ENCODE measurements around the gene SNX13. TPM values are rescaled to one million over a fixed set of nuclear protein-coding genes. Genes with fewer than 3 reads are reported as not detected.

Gene SNX13
- total RNA-seq, result 10 to 100 TPM; 49.4 to 51.4 TPM
- polyA plus RNA-seq (ENCODE audit: insufficient read length in 6 of 6), result 10 to 100 TPM; 36.1 to 46.0 (median 39.9) TPM
- long read RNA-seq, donor 1, full-length matches to known transcripts, result 4 of 17 reads
- long read RNA-seq, donor 1, partial matches to known transcripts, result 13 of 17 reads
- long read RNA-seq, donor 1, other reads (novel, unspliced or antisense), result 0 of 17 reads
- long read RNA-seq, donor 2, full-length matches to known transcripts, result 3 of 3 reads
- long read RNA-seq, donor 2, partial matches to known transcripts, result 0 of 3 reads
- long read RNA-seq, donor 2, other reads (novel, unspliced or antisense), result 0 of 3 reads
- long read RNA-seq, donor 3, full-length matches to known transcripts, result 4 of 4 reads
- long read RNA-seq, donor 3, partial matches to known transcripts, result 0 of 4 reads
- long read RNA-seq, donor 3, other reads (novel, unspliced or antisense), result 0 of 4 reads
- long read RNA-seq, donor 4, full-length matches to known transcripts, result 4 of 15 reads
- long read RNA-seq, donor 4, partial matches to known transcripts, result 11 of 15 reads
- long read RNA-seq, donor 4, other reads (novel, unspliced or antisense), result 0 of 15 reads
- long read RNA-seq, donor 5, full-length matches to known transcripts, result 1 of 9 reads
- long read RNA-seq, donor 5, partial matches to known transcripts, result 8 of 9 reads
- long read RNA-seq, donor 5, other reads (novel, unspliced or antisense), result 0 of 9 reads
- long read RNA-seq, donor 6, full-length matches to known transcripts, result 1 of 9 reads
- long read RNA-seq, donor 6, partial matches to known transcripts, result 8 of 9 reads
- long read RNA-seq, donor 6, other reads (novel, unspliced or antisense), result 0 of 9 reads
- long read RNA-seq, donor 7, full-length matches to known transcripts, result 4 of 4 reads
- long read RNA-seq, donor 7, partial matches to known transcripts, result 0 of 4 reads
- long read RNA-seq, donor 7, other reads (novel, unspliced or antisense), result 0 of 4 reads
- long read RNA-seq, donor 8, full-length matches to known transcripts, result 6 of 6 reads
- long read RNA-seq, donor 8, partial matches to known transcripts, result 0 of 6 reads
- long read RNA-seq, donor 8, other reads (novel, unspliced or antisense), result 0 of 6 reads
- long read RNA-seq, donor 9, result 0 reads
- long read RNA-seq, donor 10, full-length matches to known transcripts, result 2 of 7 reads
- long read RNA-seq, donor 10, partial matches to known transcripts, result 4 of 7 reads
- long read RNA-seq, donor 10, other reads (novel, unspliced or antisense), result 1 of 7 reads
- long read RNA-seq, donor 11, full-length matches to known transcripts, result 10 of 23 reads
- long read RNA-seq, donor 11, partial matches to known transcripts, result 13 of 23 reads
- long read RNA-seq, donor 11, other reads (novel, unspliced or antisense), result 0 of 23 reads
- long read RNA-seq, donor 12, full-length matches to known transcripts, result 2 of 10 reads
- long read RNA-seq, donor 12, partial matches to known transcripts, result 8 of 10 reads
- long read RNA-seq, donor 12, other reads (novel, unspliced or antisense), result 0 of 10 reads

- peak within 1 kb of the TSS; percentile 65 to 88 for H3K4me3 ChIP-seq
- peaks cover 3 to 44% of the 10 kb centered on the region in 2 donors for H3K4me1 ChIP-seq
- TF ChIP-seq, protein P1, sequence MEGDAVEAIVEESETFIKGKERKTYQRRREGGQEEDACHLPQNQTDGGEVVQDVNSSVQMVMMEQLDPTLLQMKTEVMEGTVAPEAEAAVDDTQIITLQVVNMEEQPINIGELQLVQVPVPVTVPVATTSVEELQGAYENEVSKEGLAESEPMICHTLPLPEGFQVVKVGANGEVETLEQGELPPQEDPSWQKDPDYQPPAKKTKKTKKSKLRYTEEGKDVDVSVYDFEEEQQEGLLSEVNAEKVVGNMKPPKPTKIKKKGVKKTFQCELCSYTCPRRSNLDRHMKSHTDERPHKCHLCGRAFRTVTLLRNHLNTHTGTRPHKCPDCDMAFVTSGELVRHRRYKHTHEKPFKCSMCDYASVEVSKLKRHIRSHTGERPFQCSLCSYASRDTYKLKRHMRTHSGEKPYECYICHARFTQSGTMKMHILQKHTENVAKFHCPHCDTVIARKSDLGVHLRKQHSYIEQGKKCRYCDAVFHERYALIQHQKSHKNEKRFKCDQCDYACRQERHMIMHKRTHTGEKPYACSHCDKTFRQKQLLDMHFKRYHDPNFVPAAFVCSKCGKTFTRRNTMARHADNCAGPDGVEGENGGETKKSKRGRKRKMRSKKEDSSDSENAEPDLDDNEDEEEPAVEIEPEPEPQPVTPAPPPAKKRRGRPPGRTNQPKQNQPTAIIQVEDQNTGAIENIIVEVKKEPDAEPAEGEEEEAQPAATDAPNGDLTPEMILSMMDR (IDR thresholded peaks at IDR 0.05), result no peak
- peak; percentile 96 for ATAC-seq
- peak; percentile 87 to 98 (median 94) for DNase-seq
- H3K27me3 ChIP-seq, result no peaks in the 10 kb centered on the region
- H3K9me3 ChIP-seq, result no peaks in the 10 kb centered on the region
- intact Hi-C loops (cut with DNase I), result no loop called here
- peak within 1 kb of the TSS; percentile 92 to 95 for H3K27ac ChIP-seq
- no peaks in the 10 kb centered on the region for H3K36me3 ChIP-seq
Measured at GRCh38 chr7:17940302-17940883, at the start of gene SNX13. TSS of gene SNX13 (minus strand) at chr7:17940494. CDS start at chr7:17940295, 199 bp downstream.

- no peaks in the 10 kb centered on the region for H3K27me3 ChIP-seq
- DNase-seq, result no peak
- no peak overlapping the region for H3K4me3 ChIP-seq
- TF ChIP-seq, protein P1 (IDR thresholded peaks at IDR 0.05), result no peak
- H3K9me3 ChIP-seq, result no peaks in the 10 kb centered on the region
- H3K4me1 ChIP-seq, result peaks cover 0 to 4% of the 10 kb centered on the region in 2 donors
- intact Hi-C loops (cut with DNase I), result no loop called here
- H3K27ac ChIP-seq, result no peak overlapping the region
- no peaks in the 10 kb centered on the region for H3K36me3 ChIP-seq
- no peak for ATAC-seq
Measured at GRCh38 chr7:17989546-17989945, 49.3 kb upstream of the SNX13 start.

- H3K36me3 ChIP-seq, result no peaks in the 10 kb centered on the region
- ATAC-seq (no peak), DNase-seq (no peak)
- H3K9me3 ChIP-seq, result no peaks in the 10 kb centered on the region
- intact Hi-C loops (cut with DNase I), result no loop called here
- no peak overlapping the region for H3K4me3 ChIP-seq
- no peaks in the 10 kb centered on the region for H3K27me3 ChIP-seq
- H3K27ac ChIP-seq, result peak overlapping the region in 1 of 2 donors; percentile 53
- peaks cover 0 to 7% of the 10 kb centered on the region in 2 donors for H3K4me1 ChIP-seq
- TF ChIP-seq, protein P1 (IDR thresholded peaks at IDR 0.05), result no peak
Measured at GRCh38 chr7:17988858-17989257, 48.6 kb upstream of the SNX13 start.

GRCh38 chr7:17988141-17988540 is 47.8 kb upstream of the SNX13 start:
- Histone ChIP-seq H3K36me3 (no peaks in the 10 kb centered on the region), H3K4me3 (no peak overlapping the region), H3K27me3 (no peaks in the 10 kb centered on the region), H3K4me1 (peaks cover 0 to 7% of the 10 kb centered on the region in 2 donors), H3K9me3 (no peaks in the 10 kb centered on the region), H3K27ac (peak overlapping the region in 1 of 2 donors; percentile 53)
- TF ChIP-seq, protein P1 (IDR thresholded peaks at IDR 0.05), result no peak
- DNase-seq, result peak in 3 of 4 donors; percentile 9 to 52 (median 37)
- peak; percentile 67 for ATAC-seq
- intact Hi-C loops (cut with DNase I), result no loop called here

Measured in left lung (tissue), 14 donors.